ENCODE results near the gene PLXNB3. TPM values are rescaled to one million over a fixed set of nuclear protein-coding genes. Genes with fewer than 3 reads are reported as not detected.

PLXNB3 gene
- total RNA-seq, 1 donor from 2014 or later = 2.3 TPM

DNA sequence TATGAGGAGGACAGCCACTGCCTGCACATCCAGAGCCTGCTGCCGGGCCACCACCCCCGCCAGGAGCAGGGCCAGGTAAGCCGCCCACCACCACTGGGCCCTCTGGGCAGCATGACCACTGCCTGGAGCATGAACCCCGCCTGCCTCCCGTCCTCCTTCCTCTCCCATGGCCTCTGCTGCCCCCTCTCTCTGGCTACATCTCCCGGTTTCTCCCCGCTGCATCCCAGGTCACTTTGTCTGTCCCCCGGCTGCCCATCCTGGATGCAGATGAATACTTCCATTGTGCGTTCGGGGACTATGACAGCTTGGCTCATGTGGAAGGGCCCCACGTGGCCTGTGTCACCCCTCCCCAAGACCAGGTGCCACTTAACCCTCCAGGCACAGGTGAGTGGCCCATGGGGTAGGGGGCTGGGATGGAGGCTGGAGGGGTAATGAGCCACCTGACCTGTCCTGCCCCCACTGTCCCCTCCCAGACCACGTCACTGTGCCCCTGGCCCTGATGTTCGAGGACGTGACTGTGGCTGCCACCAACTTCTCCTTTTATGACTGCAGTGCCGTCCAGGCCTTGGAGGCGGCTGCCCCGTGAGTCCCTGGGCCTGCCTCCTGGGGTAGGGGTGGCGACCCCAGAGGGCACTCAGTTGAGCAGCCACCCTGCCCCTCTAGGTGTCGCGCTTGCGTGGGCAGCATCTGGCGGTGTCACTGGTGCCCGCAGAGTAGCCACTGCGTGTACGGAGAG, 6.0 kb downstream of the PLXNB3 start:
- ATAC-seq (no peak), DNase-seq (ENCODE audit: missing footprints) (no peak)
- intact Hi-C loops (cut with DNase I) = no loop called here

- ATAC-seq = no peak
- no peak for DNase-seq (ENCODE audit: missing footprints)
- intact Hi-C loops (cut with DNase I) = no loop called here
Measured at GRCh38 chrX:153770601-153771414, 6.8 kb downstream of the PLXNB3 start.

DNA sequence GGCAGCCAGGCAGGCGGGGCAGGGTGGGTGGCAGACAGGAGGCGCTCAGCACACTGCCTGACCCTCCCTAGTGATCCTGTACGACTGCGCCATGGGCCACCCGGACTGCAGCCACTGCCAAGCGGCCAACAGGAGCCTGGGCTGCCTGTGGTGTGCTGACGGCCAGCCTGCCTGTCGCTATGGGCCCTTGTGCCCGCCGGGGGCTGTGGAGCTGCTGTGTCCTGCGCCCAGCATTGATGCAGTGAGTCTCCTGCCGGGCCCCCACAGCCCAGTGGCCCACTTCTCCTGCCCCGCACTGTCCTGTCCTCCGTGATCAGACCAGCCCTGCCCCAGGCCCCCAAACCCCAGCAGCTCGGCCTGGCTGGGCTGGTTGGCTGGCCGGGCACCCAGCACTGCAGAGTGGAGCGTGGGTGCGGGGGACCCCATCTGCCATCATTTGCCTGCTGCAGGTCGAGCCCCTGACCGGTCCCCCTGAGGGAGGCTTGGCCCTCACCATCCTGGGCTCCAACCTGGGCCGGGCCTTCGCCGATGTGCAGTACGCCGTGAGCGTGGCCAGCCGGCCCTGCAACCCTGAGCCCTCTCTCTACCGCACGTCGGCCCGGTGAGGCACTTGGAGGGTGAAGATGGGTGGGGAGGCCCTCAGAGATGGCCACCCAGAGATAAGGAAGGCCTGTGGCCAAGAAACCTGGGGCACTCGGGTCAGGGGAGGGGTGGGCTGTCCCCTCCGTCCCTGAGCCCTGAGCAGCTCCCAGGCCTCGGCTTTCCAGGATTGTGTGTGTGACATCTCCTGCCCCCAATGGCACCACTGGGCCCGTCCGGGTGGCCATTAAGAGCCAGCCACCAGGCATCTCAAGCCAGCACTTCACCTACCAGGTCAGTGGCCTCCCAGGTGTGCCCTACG, 7.6 kb downstream of the PLXNB3 start:
- intact Hi-C loops (cut with DNase I) = no loop called here
- ATAC-seq (no peak), DNase-seq (ENCODE audit: missing footprints) (no peak)

DNA sequence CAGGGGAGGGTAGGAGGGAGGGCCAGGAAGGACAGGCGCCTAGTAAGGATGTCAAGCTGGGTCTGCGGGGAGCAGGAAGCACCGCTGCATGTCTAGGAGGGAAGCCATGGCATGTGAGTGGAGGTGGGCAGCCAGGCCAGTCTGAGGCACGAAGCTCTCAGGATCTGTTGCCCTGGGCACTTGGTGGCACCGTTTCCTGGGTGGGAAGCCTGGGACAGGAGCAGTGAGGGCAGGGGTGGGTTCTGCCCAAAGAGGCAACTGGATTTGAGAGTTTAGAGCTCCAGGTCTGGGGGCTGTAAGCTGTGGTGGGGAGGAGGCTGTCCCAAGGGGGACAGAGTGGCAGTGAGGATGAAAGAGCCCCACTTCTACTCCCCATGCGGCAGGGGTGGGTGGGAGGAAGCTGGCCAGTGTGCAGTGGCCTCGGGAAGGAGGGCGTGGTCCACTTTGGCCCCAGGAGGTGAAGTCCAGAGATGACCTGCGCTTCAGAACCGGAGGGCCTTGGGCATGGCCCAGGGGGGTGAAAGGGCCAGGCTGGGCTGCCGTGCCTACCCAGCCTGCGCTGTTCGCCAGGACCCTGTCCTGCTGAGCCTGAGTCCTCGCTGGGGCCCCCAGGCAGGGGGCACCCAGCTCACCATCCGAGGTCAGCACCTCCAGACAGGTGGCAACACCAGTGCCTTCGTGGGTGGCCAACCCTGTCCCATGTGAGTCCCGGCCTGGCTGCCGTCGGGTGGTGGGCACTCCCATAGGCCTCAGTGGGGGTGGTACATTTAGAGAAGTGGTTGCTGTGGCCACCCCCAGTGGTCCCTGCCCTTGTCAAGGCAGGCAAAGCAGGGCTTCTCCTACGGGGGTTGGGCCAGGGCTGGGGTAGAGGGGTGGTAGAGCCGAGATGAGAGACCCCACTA, 8.5 kb downstream of the PLXNB3 start:
- no peak for ATAC-seq
- intact Hi-C loops (cut with DNase I) = no loop called here
- DNase-seq (ENCODE audit: missing footprints) = no peak

DNA sequence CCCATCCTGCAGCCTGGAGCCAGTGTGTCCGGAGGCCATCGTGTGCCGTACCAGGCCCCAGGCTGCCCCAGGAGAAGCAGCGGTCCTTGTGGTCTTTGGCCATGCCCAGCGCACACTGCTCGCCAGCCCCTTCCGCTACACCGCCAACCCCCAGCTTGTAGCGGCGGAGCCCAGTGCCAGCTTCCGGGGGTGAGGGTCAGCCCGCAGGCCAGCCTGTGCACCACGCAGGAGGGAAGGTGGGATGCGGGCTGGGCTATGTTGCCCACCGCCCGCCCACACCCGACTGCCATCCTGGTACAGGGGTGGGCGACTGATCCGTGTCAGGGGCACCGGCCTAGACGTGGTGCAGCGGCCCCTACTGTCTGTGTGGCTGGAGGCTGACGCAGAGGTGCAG, 9.2 kb downstream of the PLXNB3 start:
- intact Hi-C loops (cut with DNase I) = no loop called here
- DNase-seq (ENCODE audit: missing footprints) (no peak), ATAC-seq (no peak)

- intact Hi-C loops (cut with DNase I) = no loop called here
- ATAC-seq (no peak), DNase-seq (ENCODE audit: missing footprints) (peak; percentile 21)
Measured at GRCh38 chrX:153773741-153774575, 9.9 kb downstream of the PLXNB3 start.

GRCh38 chrX:153774576-153775292, 10.7 kb downstream of the PLXNB3 start:
- DNase-seq (ENCODE audit: missing footprints) (peak; percentile 27), ATAC-seq (no peak)
- intact Hi-C loops (cut with DNase I) = no loop called here

- ATAC-seq (no peak), DNase-seq (ENCODE audit: missing footprints) (peak; percentile 48)
- intact Hi-C loops (cut with DNase I) = no loop called here
Measured at GRCh38 chrX:153775293-153776119, 11.5 kb downstream of the PLXNB3 start.

GRCh38 chrX:153776120-153776599, 12.1 kb downstream of the PLXNB3 start:
- ATAC-seq (no peak), DNase-seq (ENCODE audit: missing footprints) (peak; percentile 16)
- intact Hi-C loops (cut with DNase I) = no loop called here

GRCh38 chrX:153776611-153777045, 12.6 kb downstream of the PLXNB3 start:
- ATAC-seq (no peak), DNase-seq (ENCODE audit: missing footprints) (peak; percentile 9)
- intact Hi-C loops (cut with DNase I) = no loop called here

- peak; percentile 4 for DNase-seq (ENCODE audit: missing footprints)
- intact Hi-C loops (cut with DNase I) = no loop called here
- no peak for ATAC-seq
Measured at GRCh38 chrX:153777261-153778090, 13.4 kb downstream of the PLXNB3 start.

GRCh38 chrX:153778181-153778580, 14.1 kb downstream of the PLXNB3 start:
- intact Hi-C loops (cut with DNase I) = no loop called here
- DNase-seq (ENCODE audit: missing footprints) (peak; percentile 11), ATAC-seq (no peak)

DNA sequence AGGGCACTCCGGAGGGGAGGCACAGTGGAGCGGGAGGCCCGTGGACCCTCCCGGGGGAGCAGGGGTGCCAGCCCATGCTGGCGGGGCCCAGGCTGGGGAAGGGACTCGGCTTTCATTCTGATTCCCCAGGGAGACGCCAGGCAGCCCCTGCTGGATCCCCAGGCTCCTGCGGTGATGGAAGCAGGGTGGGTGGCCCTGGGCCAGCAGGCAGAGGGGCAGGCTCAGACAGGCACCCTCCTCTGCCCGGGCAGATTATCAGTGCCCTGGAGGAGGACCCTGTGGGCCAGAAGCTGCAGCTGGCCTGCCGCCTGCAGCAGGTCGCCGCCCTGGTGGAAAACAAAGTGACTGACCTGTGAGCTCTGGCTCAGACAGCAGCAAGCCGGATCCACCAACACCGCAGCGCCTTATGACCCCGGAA, 14.6 kb downstream of the PLXNB3 start:
- ATAC-seq (no peak), DNase-seq (ENCODE audit: missing footprints) (peak; percentile 13)
- intact Hi-C loops (cut with DNase I) = no loop called here

DNA sequence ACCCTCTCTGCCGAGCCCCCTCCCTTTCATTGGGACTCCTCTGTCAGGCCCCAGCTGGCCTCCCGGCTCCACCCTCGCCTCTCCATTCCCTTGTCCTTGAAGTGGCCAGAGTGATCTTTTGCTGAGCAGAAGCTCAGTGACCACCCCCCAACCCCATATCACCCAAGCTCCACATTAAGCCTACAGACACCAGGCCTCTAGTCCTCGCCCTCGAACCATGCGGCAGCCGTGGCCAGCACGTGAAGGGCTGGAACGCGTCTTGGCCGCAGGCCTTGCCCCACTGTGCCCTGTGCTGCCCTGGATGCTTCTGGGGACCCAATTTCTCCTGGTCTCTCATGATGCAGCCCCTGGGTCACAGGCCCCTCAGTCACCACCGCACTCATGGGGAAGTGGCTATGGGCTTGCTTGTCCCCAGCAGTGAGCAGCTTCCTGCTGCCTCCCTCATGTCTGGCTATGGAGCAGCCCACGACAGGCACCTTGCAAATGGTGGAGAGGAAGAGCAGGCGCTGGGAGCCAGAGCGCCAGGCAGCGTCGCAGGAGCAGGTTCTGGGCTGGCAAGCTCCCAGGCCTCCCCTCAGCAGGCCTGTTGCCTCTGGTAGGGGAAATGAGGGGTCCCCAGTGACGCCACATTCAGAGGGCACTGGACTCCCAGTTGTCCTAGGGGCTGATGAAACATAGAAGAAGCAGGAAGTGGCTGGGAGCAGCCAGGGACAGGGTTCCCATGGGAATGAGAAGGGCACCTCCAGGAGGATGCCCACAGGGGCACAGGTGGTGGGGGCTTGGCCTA, 16.0 kb downstream of the PLXNB3 start:
- intact Hi-C loops (cut with DNase I) = no loop called here
- peak; percentile 61 for DNase-seq (ENCODE audit: missing footprints)
- no peak for ATAC-seq

Data from Right ventricle myocardium inferior (tissue), 1 donor.